ENCODE results near the gene STEAP3.

The STEAP3 gene

GRCh38 chr2:119227346-119227745 lies 3.7 kb downstream of the STEAP3 start:
- DNase-seq: no peak

- no peak for DNase-seq
Observed at GRCh38 chr2:119228136-119228535, 4.5 kb downstream of the STEAP3 start.

GRCh38 chr2:119228964-119229363 lies 5.3 kb downstream of the STEAP3 start:
- DNase-seq: no peak

- no peak for DNase-seq
Observed at GRCh38 chr2:119229716-119230115, 6.1 kb downstream of the STEAP3 start.

- DNase-seq: peak; percentile 36
Observed at GRCh38 chr2:119230219-119231185, 6.9 kb downstream of the STEAP3 start.

GRCh38 chr2:119231975-119232665 lies 8.5 kb downstream of the STEAP3 start:
- no peak for DNase-seq

- DNase-seq: no peak
Observed at GRCh38 chr2:119232666-119232993, 9.0 kb downstream of the STEAP3 start.

GRCh38 chr2:119233326-119234020 lies 9.8 kb downstream of the STEAP3 start:
- DNase-seq: no peak

GRCh38 chr2:119234021-119235019 lies 10.7 kb downstream of the STEAP3 start:
- DNase-seq: peak; percentile 15

- DNase-seq: no peak
Observed at GRCh38 chr2:119236796-119237195, 13.2 kb downstream of the STEAP3 start.

- peak; percentile 83 for DNase-seq
Observed at GRCh38 chr2:119240311-119241204, 16.9 kb downstream of the STEAP3 start.

GRCh38 chr2:119241205-119241532 lies 17.5 kb downstream of the STEAP3 start:
- DNase-seq: no peak

- peak; percentile 92 for DNase-seq
Observed at GRCh38 chr2:119242276-119243119, 18.9 kb downstream of the STEAP3 start.

- DNase-seq: no peak
Observed at GRCh38 chr2:119243621-119244020, 20.0 kb downstream of the STEAP3 start.

- no peak for DNase-seq
Observed at GRCh38 chr2:119245076-119245840, 21.6 kb downstream of the STEAP3 start.

- DNase-seq: no peak
Observed at GRCh38 chr2:119245841-119246230, 22.2 kb downstream of the STEAP3 start.

GRCh38 chr2:119246884-119247843 lies 23.5 kb downstream of the STEAP3 start:
- no peak for DNase-seq

GRCh38 chr2:119247844-119248271 lies 24.2 kb downstream of the STEAP3 start:
- DNase-seq: no peak
